HAP-1 (cell line): Measurements from ENCODE around the gene LRIG1.

Experiments
- DNase-seq, 2 experiments: peaks; one replicate each; pipeline ENCODE4 v3.0.0-alpha.2; 2016 to 2020; ENCODE audit warnings: low spot score in 2 of 2
- H3K27me3 ChIP-seq: fragments of 250-450 bp; sonication (Bioruptor Pico); 2 replicates; pipeline ENCODE4 v1.5.1; 2020; ENCODE audit warnings: low read depth, mild to moderate bottlenecking, moderate library complexity
- H3K36me3 ChIP-seq: fragments of 250-450 bp; sonication (Bioruptor Pico); replicated peaks from 2 replicates; pipeline ENCODE4 v1.5.1; 2020; ENCODE audit warnings: mild to moderate bottlenecking
- H3K4me1 ChIP-seq: fragments of 250-450 bp; sonication (Bioruptor Pico); 2 replicates; pipeline ENCODE4 v1.5.1; 2020; ENCODE audit warnings: mild to moderate bottlenecking
- H3K4me3 ChIP-seq: fragments of 250-450 bp; sonication (Bioruptor Pico); 2 replicates; pipeline ENCODE4 v1.5.1; 2020; ENCODE audit warnings: mild to moderate bottlenecking, moderate library complexity
- H3K9me3 ChIP-seq: fragments of 250-450 bp; sonication (Bioruptor Pico); 2 replicates; pipeline ENCODE4 v1.5.1; 2020; ENCODE audit warnings: mild to moderate bottlenecking, moderate library complexity
- in situ Hi-C: fragments of 300-500 bp; cut with MboI; formaldehyde crosslinking; loops from 3 replicates; pipeline ENCODE4 v1.14.3; 2020; ENCODE audit warnings: low sequenced_read_pairs, inconsistent platforms, mixed read lengths

Gene LRIG1

DNA sequence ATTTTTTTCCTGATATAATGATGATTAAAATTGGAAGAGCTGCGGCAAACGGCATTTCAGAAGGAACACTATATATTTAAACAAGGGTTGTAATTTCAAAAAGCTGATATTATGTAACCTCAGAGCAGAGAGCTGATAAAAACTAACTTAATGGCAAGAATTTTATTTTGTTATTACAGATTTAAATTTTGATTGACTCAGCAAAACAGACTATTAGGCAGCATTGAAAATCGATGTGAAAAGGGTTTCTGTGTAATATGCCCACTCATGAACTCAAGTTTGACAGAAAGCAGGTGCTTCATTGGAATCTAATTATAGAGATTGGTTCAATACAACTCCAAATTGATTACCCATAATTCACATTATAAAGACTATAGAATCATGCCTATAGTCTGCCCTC is 24.9 kb upstream of the LRIG1 start:
- DNase-seq: no peak
- no peak overlapping the region for H3K4me3 ChIP-seq
- H3K4me1 ChIP-seq: peaks cover 9% of the 10 kb centered on the region
- H3K9me3 ChIP-seq: no peaks in the 10 kb centered on the region
- no peaks in the 10 kb centered on the region for H3K27me3 ChIP-seq
- in situ Hi-C loops: no loop called here
- no peaks in the 10 kb centered on the region for H3K36me3 ChIP-seq

DNA sequence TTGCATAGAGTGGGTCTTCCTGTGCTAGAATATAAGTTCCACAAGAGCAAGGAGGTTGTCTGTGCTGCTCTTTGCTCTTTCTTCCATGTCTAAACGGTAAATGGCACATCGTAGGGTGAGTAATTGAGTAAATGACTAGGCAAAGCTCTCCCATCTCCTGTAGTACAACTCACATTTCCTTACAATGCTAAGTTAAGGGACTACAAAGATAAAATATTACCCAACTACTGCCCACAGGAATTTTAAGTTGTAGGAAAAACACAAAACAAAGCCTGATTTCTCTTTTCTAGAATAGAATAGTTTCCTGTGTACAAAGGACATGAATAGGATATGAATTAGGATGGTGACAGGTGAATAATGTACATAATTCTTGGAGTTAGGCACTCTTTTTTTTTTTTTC is 19.9 kb upstream of the LRIG1 start:
- peak in 1 of 2 experiments; percentile 79 for DNase-seq
- in situ Hi-C loops: loop anchor here (25.0 kb wide), 1 partner anchor 292 kb away; no protein-coding TSS in a partner anchor
- H3K4me3 ChIP-seq: no peak overlapping the region
- H3K4me1 ChIP-seq: peaks cover 22% of the 10 kb centered on the region
- H3K9me3 ChIP-seq: no peaks in the 10 kb centered on the region
- H3K27me3 ChIP-seq: no peaks in the 10 kb centered on the region
- H3K36me3 ChIP-seq: no peaks in the 10 kb centered on the region

DNA sequence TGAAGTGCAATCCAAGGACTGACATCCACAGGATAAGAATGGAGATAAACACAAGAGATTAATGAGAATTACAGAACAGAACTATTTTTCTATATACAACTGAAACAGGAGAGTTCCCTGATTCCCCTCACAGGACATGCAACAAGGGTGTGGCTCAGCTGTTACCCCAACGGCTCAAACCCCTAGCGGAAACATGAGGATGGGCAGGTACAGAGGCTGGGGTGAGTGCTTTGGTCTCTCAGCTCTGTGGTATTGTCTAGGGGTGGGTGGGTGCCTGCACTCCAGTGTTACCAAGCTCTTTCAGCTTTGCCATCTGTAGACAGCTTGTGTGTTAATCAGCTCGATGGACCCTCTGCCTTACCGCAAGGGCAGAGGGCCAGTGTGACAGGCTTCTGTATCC is 17.8 kb upstream of the LRIG1 start:
- in situ Hi-C loops: loop anchor here (25.0 kb wide), 1 partner anchor 294 kb away; no protein-coding TSS in a partner anchor
- H3K4me1 ChIP-seq: peaks cover 22% of the 10 kb centered on the region
- no peaks in the 10 kb centered on the region for H3K9me3 ChIP-seq
- H3K36me3 ChIP-seq: no peaks in the 10 kb centered on the region
- no peak for DNase-seq
- H3K27me3 ChIP-seq: no peaks in the 10 kb centered on the region
- H3K4me3 ChIP-seq: no peak overlapping the region

DNA sequence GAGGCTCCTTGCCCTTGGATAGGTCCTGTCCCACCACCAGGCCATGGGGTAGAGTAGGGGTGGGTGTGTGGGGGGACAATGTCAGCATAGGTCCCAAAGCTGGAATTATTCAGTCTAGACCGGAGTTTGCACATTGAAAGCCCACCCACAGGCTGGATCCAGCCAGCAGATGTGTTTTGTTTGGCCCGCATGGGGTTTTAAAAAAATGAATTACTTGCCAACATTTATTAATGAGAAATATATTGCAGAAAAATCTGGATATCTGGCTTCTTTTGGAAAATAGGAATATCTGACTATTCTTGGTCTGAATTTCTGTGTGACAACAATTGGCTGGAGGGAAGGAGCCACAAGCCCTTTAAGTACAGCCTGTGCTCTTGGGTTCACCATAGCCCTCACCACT is 17.3 kb upstream of the LRIG1 start:
- Histone ChIP-seq H3K9me3 (no peaks in the 10 kb centered on the region), H3K4me3 (no peak overlapping the region), H3K4me1 (peaks cover 22% of the 10 kb centered on the region), H3K27me3 (no peaks in the 10 kb centered on the region), H3K36me3 (no peaks in the 10 kb centered on the region)
- no peak for DNase-seq
- in situ Hi-C loops: loop anchor here (25.0 kb wide), 1 partner anchor 294 kb away; no protein-coding TSS in a partner anchor

DNA sequence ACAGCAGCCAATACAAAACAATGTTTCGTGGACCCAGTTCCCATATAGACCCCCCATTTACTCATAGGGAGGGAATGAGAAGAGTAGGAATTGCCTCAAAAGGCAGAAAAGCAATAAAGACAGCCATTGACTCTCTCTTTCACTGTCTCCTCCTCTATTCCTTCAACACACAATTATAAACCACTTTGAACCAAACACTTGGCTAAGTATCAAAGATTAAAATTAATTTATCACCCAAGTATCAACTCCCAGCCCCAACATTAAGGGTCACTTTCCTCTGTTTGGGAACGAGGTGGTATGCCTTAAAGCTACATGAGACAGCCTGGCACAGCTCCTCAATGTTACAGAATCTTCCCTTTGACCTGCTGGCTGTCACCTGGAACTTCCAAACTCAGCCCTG is 16.4 kb upstream of the LRIG1 start:
- H3K9me3 ChIP-seq: no peaks in the 10 kb centered on the region
- in situ Hi-C loops: loop anchor here (25.0 kb wide), 1 partner anchor 295 kb away; no protein-coding TSS in a partner anchor
- H3K27me3 ChIP-seq: no peaks in the 10 kb centered on the region
- no peak overlapping the region for H3K4me3 ChIP-seq
- DNase-seq: no peak
- H3K4me1 ChIP-seq: peaks cover 22% of the 10 kb centered on the region
- no peaks in the 10 kb centered on the region for H3K36me3 ChIP-seq

DNA sequence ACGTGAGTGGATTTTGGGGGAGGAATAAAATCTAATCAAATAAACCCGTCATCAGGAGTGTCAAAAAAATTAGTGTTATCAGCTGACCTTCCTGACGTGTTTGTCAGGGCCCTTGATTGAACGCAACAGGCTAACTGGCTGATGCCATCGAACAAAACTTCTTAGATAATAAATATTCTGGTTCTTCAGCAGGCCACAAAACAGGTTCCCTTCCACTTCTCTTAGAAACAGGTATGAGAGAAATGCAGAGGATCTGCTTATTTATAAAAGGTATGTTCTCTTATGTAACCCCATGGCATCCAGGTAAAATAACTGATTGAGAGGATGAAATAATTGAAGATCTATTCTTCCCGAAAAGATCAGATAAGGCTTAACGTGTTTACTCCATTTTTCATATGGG is 7.6 kb upstream of the LRIG1 start:
- Histone ChIP-seq H3K4me3 (no peak overlapping the region), H3K9me3 (no peaks in the 10 kb centered on the region), H3K36me3 (no peaks in the 10 kb centered on the region), H3K4me1 (peaks cover 4% of the 10 kb centered on the region), H3K27me3 (peaks cover 3% of the 10 kb centered on the region; the same call in 1 of the 2 replicates)
- in situ Hi-C loops: loop anchor here (25.0 kb wide), 1 partner anchor 304 kb away; no protein-coding TSS in a partner anchor
- no peak for DNase-seq

DNA sequence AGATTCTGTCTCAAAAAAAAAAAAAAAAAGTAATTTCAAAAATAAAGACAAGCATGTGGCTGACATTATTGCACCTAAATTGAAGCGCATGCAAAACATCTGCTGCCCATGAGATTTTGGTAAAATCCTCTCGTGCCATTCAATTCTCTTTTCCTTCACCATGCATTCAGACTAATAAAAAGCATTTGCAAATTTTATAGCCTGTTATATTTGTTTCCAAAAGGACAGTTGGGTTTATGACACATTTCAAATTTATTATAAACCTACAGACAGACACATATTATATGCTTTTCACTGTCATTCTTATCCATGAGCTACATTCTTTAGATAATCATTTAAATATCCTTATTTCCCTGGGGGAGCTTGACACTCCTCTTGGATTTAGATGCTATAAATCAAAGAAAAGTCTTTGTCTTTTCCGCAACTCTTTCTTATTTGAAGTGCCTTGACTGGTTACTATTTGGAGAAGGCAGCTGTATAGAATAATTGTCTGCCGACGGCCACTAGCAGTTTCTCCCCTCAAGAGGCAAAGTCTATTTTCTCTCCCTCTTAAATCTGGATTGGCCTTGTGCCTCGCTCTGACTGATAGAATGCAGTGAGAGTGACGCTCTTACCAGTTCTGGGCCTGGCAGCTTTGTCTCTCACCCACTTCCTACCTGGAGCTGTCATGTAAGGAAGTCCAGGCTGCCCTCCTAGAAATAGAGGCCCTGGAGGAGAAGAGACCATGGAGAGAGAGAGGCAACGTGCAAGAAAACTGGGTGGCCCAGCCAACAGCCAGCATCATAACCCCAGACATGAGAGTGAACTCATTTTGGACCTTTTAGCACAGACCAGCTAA is 6.8 kb upstream of the LRIG1 start:
- Histone ChIP-seq H3K27me3 (peaks cover 5% of the 10 kb centered on the region; the same call in 1 of the 2 replicates), H3K4me1 (peaks cover 10% of the 10 kb centered on the region), H3K9me3 (no peaks in the 10 kb centered on the region), H3K36me3 (no peaks in the 10 kb centered on the region), H3K4me3 (no peak overlapping the region)
- in situ Hi-C loops: loop anchor here (25.0 kb wide), 1 partner anchor 305 kb away; no protein-coding TSS in a partner anchor
- peak; percentile 48 to 79 for DNase-seq

DNA sequence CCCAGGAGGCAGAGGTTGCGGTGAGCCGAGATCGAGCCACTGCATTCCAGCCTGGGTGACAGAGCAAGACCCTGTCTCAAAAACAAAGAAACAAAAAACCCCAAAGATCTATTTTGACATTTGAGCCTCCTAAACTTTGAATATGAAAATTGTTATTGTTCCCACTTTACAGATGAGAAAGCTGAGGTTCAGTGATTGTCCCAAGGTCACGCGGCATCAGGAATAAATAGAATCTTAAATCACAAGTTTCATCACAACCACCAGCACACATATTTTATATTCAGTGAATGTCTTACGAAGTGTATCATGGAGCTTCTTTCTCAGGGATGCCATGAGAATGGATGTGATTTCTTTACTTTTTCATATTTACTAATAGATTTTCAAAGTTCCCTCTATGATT is 5.3 kb upstream of the LRIG1 start:
- Histone ChIP-seq H3K4me1 (peaks cover 25% of the 10 kb centered on the region), H3K9me3 (no peaks in the 10 kb centered on the region), H3K4me3 (no peak overlapping the region), H3K27me3 (peaks cover 5% of the 10 kb centered on the region; the same call in 1 of the 2 replicates), H3K36me3 (no peaks in the 10 kb centered on the region)
- in situ Hi-C loops: loop anchor here (25.0 kb wide), 1 partner anchor 306 kb away; no protein-coding TSS in a partner anchor
- no peak for DNase-seq

DNA sequence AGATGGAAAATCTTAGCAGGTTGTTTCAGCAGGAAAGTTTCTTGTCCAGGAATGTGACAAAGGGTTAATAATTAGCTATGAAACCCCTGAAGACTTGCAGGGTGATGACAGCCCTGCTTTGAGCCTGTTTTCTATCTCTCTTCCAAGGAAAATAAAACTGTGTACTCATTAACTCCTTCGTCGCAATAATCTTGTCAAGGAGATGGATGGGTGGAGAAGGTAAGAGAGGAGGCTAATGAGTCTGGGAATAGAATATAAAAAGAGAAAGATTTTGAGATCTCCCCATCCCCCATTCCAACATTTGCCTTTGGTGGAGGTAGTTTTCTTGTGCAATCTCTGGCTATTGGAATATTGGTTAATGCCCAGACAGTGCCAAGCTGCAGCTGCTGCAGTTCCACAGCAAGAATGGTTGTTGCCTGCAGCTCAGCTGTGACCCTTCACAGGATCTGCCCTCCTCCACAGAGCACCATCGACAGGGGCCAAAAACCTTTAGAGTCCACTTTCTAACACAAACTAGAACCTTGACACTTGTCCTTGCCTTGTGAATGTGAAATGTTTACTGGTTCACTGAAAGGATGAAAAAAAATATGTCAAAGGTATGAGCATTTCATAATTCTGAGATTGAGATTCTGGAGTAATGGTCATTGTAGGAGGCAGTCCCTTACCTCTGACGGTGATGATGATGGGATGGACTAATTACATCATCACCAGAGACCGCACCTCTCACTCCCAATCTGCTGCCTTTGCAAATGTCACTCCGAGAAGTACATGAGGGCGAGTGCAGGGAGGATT is 4.2 kb upstream of the LRIG1 start:
- no peak for DNase-seq

DNA sequence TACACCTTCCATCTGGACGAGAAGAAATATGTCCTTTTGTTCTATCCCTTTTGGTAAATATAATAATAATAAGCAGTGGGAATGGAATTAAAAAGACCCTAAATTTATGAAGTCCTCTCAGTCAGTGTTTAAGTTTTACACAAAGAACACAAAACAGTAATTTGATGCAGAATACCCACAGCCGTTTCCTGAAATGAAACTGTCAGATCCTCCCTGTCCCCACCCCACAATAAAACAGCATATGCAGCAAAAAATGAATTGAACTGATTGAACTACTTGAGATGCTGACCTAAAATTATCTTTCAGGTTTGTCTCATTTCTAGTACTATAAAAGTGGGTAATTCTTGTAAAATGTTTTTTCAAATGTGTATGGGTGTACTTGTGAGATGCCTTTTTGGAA is 2.2 kb upstream of the LRIG1 start:
- in situ Hi-C loops: loop anchor here (25.0 kb wide), 1 partner anchor 309 kb away; no protein-coding TSS in a partner anchor
- DNase-seq: no peak

More for the DNA sequence above, 4.2 kb upstream of the LRIG1 start:
- peaks cover 5% of the 10 kb centered on the region; the same call in 1 of the 2 replicates for H3K27me3 ChIP-seq
- no peak overlapping the region for H3K4me3 ChIP-seq
- in situ Hi-C loops: loop anchor here (25.0 kb wide), 1 partner anchor 307 kb away; no protein-coding TSS in a partner anchor
- H3K36me3 ChIP-seq: no peaks in the 10 kb centered on the region
- H3K4me1 ChIP-seq: peaks cover 25% of the 10 kb centered on the region
- H3K9me3 ChIP-seq: no peaks in the 10 kb centered on the region

DNA sequence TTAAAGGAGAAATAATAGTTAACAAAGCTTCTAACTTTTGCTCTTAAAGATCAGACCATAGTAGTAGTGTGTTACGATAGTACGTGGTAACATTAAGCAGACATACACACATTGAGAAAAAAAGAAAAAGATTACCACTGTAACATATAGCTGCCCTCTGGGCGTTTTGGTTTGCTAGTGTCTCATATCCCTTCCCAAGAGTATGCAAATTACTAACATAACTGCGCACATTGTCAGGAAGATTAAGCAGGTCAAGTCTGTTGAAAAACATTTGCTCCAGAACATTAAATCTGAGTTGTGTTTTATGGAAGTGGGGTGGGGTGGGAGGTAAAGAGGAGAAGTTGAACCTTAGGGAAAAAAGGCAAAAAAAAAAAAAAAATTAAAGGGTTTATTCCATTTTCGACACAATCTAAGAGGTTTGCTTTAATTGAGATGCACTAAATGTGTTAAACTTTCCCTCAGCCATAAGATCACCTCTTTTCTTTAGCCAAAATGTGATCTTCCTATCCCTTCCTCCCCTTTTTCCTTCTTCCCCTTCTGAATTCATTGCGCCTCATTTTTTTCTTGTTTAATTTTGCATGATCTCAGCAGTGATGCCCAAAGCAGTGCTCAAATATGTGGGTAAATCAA is 1.5 kb upstream of the LRIG1 start:
- peak; percentile 57 to 90 for DNase-seq
- no peak overlapping the region for H3K4me3 ChIP-seq
- peaks cover 35% of the 10 kb centered on the region for H3K4me1 ChIP-seq
- in situ Hi-C loops: loop anchor here (25.0 kb wide), 1 partner anchor 310 kb away; no protein-coding TSS in a partner anchor
- no peaks in the 10 kb centered on the region for H3K36me3 ChIP-seq
- peaks cover 5% of the 10 kb centered on the region; the same call in 1 of the 2 replicates for H3K27me3 ChIP-seq
- H3K9me3 ChIP-seq: no peaks in the 10 kb centered on the region

More for the DNA sequence above, 2.2 kb upstream of the LRIG1 start:
- H3K4me1 ChIP-seq: peaks cover 36% of the 10 kb centered on the region
- no peak overlapping the region for H3K4me3 ChIP-seq
- H3K36me3 ChIP-seq: no peaks in the 10 kb centered on the region
- H3K27me3 ChIP-seq: peaks cover 5% of the 10 kb centered on the region; the same call in 1 of the 2 replicates
- no peaks in the 10 kb centered on the region for H3K9me3 ChIP-seq

DNA sequence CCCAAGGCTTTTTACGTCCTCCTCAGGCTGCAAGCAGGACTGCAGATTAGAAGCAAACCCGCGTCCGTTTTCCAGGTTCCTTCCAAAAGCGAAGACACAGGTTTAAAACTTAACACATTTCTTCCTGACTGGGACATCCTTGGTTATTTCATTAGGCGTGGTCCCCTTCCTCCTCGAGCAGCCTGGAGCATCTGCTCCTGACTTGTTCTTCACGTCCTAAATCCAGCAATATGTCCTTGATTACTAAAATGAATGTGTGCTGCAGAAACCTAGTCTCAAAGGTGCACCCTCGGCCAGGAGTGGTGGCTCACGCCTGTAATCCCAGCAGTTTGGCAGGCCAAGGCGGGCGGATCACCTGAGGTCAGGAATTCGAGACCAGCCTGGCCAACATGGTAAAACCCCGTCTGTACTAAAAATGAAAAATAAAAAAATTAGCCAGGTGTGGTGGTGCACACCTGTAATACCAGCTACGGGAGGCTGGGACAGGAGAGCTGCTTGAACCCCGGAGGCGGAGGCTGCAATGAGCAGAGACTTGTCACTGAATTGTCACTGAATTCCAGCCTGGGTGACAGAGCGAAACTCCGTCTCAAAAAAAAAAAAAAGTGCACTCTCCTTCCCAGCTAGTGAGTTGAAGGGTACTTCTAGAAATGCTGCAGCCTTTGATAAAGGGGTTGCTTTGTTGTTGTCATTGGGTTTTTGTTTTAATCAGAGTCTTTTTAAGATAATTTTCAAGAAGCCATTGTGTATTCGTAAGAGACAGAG is 842 bp upstream of the LRIG1 start:
- no peak for DNase-seq
- Histone ChIP-seq H3K4me3 (peak overlapping the region; percentile 23), H3K9me3 (no peaks in the 10 kb centered on the region), H3K36me3 (no peaks in the 10 kb centered on the region), H3K27me3 (peaks cover 5% of the 10 kb centered on the region; the same call in 1 of the 2 replicates), H3K4me1 (peaks cover 38% of the 10 kb centered on the region)
- in situ Hi-C loops: loop anchor here (25.0 kb wide), 1 partner anchor 311 kb away; no protein-coding TSS in a partner anchor
